Right kidney (tissue), 9 donors: ENCODE data around the gene ABCB8.

ENCODE experiments used
- DNase-seq: peaks from one replicate; pipeline ENCODE4 v3.0.0-alpha.2; 2016
- long read RNA-seq, 8 donors: transcript quantifications; one replicate each; lab custom pipeline, GENCODE V29; 2026

ABCB8 gene
- long read RNA-seq, donor 1, full-length matches to known transcripts: 1 of 1 reads
- long read RNA-seq, donor 1, partial matches to known transcripts: 0 of 1 reads
- long read RNA-seq, donor 1, other reads (novel, unspliced or antisense): 0 of 1 reads
- long read RNA-seq, donor 2, partial matches to known transcripts: 0 of 2 reads
- long read RNA-seq, donor 2, other reads (novel, unspliced or antisense): 0 of 2 reads
- long read RNA-seq, donor 3, full-length matches to known transcripts: 1 of 1 reads
- long read RNA-seq, donor 3, partial matches to known transcripts: 0 of 1 reads
- long read RNA-seq, donor 3, other reads (novel, unspliced or antisense): 0 of 1 reads
- long read RNA-seq, donor 4, full-length matches to known transcripts: 2 of 2 reads
- long read RNA-seq, donor 4, partial matches to known transcripts: 0 of 2 reads
- long read RNA-seq, donor 4, other reads (novel, unspliced or antisense): 0 of 2 reads
- long read RNA-seq, donor 5, full-length matches to known transcripts: 2 of 2 reads
- long read RNA-seq, donor 5, partial matches to known transcripts: 0 of 2 reads
- long read RNA-seq, donor 5, other reads (novel, unspliced or antisense): 0 of 2 reads
- long read RNA-seq, donor 6, full-length matches to known transcripts: 4 of 9 reads
- long read RNA-seq, donor 6, partial matches to known transcripts: 5 of 9 reads
- long read RNA-seq, donor 6, other reads (novel, unspliced or antisense): 0 of 9 reads
- long read RNA-seq, donor 7, full-length matches to known transcripts: 4 of 10 reads
- long read RNA-seq, donor 7, partial matches to known transcripts: 6 of 10 reads
- long read RNA-seq, donor 7, other reads (novel, unspliced or antisense): 0 of 10 reads
- long read RNA-seq, donor 8, full-length matches to known transcripts: 4 of 4 reads
- long read RNA-seq, donor 8, partial matches to known transcripts: 0 of 4 reads
- long read RNA-seq, donor 8, other reads (novel, unspliced or antisense): 0 of 4 reads

DNA sequence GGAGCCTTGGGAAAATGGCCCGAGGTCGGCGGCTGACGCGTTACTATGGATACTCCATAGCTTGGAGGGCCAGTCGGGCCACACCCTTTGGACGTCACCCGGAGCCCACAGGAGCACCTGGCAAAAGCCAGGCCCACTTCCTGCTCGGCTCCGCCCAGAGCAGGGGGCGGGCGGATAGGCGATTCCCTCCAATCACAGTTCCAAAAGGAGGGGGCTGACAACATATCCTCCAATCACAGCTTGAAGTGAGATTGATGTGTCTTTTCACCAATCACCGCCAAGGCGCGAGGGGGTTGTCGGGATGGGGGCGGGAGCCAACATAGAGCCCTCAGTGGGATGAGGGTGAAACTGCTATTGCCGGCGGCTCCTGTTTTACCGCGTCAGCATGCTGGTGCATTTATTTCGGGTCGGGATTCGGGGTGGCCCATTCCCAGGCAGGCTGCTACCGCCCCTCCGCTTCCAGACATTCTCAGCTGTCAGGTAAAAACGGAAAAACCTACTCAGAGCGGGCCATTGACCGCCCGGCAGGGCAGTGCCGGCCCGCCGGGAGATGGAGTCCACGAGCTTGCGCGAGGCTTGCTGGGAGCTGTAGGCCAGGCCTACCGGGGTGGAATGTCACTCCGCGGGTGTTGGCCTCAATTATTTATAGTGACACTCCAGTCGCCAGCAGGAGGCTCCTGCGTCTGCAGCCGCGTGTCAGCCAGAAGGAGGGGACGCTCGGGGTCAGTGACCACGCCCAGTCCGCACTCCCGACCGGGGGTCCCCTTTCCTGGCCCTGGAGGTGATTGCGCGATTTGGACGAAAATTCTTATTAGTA is at the start of gene ABCB8:
ABCB8 (plus strand) TSS at position 320 of the 817 bp plus-strand sequence; CDS start at position 386, 66 bp downstream.
- DNase-seq: peak; percentile 100

DNA sequence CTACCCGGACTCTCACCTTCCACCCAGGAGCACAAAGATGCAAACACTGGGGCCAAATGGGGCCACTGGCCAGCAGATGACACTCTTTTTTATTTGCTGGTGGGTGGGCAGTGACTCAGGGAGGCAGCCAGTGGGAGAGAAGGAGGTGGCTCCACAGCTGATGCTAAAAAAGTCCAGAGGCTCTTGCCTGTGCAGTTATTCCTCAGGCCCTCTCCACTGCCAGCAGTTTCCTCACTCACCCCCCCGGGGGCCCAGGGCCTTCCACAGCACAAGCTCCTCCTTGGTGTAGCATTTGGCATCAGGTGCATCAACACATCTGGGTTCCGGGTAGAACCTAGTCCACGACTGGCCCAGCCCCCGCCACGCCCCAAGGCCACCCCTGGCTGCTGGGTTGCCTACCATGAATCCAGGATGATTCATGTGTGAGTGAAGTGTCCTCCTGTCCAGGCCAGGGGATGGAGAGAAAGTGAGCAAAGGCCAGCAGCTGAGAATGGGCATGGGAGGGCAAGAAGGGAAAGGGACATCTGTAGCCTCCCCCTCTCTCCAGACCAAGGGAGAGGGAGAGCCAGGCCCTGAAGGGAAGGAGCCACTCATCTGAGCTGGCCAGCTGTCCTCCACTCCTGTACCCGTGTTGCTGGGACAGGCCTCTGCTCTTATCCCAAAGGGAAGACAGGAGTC is 48.4 kb upstream of the ABCB8 start:
- DNase-seq: peak; percentile 69

DNA sequence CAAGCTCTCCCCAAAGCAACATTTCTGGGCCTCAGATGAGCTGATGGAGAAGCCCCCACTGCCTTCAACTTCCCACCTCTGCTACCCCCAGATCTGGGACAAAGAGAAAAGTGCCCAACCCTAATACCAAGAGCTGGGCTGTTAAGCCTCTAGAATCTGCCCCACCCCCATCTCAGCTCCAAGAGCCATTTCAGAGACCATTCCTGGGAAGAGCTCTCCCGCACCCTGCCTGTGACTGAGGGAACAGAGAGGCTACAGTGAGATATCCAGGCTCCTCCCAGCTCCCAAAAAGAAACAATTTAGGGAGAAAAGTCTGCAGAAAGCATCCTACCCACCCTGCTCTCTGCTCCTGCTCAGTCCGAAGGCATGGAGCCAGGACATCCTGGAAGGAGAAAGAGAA is 47.6 kb upstream of the ABCB8 start:
- no peak for DNase-seq

DNA sequence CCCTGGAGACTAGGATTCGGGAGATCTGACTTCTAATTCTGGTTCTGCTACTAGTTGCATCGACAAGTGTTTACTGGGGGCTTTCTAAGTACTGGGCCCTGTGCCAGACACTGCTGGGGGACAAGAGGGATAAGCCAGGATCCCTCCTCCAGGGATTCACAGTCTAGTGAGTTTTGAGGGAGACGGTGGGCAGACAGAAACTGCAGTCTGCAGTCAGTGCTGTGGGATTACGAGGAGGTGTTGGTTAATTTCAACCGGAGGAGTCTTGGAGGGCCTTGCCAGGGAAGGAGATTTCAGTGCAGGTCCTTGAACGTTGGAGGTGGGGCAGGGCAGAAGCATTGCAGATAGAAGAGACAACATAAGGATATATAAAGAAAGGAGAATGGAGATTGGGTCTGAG is 46.6 kb upstream of the ABCB8 start:
- no peak for DNase-seq

DNA sequence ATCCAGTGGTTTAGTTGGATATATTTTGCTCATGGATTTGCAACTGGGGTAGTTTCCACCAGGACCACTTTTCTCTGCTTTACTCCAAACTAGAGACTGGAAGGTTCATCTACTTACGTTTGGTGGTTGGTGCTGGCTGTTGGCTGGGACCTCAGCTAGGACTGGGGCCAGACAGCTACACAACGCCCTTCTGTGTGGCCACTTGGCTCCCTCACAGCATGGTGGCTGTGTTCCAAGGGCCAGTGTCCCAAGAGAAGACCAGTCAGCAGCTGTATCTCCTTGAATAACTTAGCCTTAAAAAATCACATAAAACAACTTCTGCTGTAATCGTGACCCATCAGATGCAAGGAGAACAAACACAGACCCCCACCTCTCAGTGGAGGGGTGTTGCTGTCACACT is 45.9 kb upstream of the ABCB8 start:
- DNase-seq: no peak

DNA sequence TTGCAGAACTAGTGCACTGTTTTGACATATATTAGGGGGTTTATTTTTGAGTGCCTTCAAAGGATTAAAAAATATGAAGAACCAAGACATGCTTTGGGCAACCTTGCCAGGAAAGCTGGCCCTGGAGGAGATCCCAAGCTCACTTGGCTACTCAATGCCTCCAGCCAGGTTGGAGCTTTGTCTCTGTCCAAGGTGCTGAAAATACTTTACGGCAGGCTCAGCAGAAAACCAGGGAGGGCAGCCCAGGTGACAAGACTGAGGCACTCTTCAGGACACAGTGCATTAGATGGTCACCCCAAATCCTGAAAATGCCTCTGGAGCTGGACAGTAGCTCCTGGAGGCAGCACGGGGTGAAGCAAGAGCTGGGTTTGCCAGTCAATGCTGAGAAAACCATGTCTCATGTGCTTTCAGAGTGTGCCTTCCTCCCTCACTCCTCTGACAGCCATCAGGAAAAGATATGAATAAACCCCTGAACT is 44.3 kb upstream of the ABCB8 start:
- peak; percentile 51 for DNase-seq

DNA sequence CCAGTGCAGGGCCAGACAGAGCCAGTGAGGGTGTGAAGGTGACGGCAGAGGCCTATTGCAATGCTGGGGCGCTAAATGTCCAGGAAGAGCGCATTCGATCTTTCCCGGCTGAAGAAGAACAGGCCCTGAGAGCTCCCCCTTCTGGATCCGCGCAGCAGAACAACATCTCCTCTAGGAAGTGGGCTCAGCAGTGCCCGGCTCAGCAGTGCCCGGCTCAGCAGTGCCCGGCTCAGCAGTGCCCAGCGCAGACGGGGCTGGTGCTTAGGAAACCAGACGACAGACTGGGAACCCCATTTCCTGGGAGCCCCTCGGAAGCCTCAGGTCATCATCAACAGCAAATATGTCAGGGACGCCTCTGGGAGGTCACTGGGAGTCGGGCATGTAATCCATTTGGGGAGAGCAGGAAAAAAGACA is 42.1 kb upstream of the ABCB8 start:
- DNase-seq: peak; percentile 53

DNA sequence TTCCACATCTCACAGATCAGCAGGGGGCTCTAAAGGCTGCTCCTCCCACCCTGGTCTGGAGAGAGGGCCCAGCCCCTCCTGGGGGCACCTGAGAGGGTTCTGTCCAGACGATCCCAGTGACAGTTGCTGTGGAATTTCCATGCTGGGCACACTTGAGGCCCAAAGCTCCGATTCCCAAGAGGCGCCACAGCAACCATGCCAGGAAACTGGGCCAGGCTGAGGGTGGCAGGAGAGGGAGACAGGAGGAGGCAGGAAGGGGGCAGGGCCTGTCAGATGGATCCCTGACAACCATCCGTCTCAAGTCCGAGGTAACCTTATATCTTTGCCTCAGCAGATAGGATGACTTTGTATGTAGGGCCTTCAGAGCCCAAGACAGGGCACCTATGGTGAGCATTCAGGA is 41.7 kb upstream of the ABCB8 start:
- no peak for DNase-seq

DNA sequence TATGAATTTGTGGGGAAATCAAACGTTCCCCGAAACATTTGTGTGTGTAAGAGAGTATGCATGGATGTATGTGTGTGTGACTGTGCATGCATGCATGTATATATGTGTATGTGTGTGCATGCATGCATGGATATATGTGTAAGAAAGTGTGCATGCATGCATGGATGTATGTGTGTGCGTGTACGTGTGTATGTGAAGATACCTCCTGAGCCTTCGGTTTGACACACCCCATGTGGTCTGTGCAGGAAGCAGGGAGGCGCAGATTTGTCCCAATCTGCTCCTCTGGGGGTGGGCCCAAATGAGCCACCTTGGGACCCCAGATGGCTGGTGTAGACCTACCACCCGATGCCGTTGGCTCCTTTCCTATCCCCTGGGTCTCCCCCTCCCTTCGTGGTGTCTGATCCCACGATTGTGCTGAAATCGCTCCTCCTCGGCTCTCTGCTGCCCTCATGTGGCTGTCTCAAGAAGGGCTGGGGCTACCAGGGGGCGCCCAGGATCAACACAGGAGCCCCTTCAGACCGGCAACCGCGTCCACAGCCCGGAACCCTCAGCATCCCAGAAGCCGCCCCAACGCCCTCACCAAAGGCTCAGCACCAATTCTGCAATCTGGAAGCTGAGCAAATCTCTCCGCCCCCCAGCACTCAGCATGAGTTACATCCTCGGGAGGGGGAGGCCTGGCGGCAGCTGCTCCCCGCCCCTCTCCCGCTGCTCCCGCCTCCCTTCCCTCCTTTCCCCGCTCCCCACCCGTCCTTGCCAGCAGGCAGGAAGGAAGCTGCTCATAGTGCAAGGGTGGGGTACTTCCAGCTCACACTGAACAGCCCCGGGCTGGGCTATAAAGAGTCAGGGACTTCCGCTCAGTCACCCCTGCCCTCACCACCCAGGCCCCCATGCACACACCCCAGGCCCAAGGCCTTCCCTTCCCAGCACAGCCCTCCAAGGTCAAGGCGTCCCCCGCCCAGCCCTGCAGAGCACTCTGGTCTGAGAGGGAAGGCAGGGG is 39.7 kb upstream of the ABCB8 start:
- DNase-seq: peak; percentile 73

DNA sequence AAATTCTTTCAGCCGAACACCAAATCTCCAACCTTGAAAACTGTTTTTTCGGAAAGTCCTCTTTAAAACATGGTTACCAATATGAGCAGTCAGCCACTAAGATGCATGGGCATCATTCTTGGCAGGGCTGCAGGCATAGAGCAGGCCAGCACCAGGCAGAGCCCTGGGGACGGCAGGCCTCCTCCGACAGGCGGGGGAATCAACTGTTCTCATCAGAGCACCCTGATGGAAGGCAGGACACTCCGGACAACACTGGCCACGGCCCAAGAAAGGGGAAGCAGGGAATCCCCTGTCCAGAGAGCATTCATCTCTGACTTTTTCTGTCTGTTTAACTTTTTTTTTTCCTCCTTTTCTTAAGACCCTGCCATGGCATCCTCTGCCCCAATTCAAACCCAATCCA is 38.8 kb upstream of the ABCB8 start:
- no peak for DNase-seq

DNA sequence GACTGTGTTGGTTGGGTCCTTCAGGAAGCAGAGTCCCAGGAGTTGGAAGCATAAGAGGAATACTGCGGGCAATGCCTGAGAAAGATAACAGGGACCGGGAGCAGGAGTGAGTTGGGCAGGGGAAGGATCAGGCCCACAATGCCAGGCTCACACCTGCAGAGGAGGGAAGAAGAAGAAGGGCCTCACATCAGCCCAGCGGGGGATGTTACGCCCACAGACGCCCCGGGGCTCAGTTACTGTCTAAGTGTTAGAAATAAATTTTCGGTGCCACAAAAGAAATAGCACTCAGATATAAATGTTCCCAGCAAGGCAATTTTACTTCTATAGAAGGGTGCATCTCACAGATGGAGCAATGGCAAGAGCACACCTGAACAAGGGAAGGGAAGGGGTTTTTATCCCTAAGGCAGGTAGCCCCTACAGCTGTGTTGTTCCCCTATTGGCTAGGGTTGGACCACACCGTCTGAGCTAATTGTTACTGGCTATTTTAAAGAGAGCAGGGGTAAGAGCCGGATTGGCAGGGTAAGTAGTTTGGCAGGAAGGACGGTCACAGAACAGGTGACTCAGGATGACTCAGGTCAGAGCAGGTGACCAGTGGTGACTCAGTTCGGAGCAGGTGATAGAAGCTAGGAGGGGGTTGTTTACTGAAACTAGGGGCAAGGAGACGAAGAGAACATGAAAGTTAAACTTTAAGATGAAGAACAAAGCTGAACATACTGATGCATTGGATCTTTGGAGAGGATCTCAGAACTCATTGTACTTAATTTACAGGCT is 37.6 kb upstream of the ABCB8 start, which contains the start of gene NOS3:
NOS3 (plus strand) TSS at position 602 of the 771 bp plus-strand sequence. CDS start 2,787 bp downstream, outside the sequence.
- DNase-seq: no peak

DNA sequence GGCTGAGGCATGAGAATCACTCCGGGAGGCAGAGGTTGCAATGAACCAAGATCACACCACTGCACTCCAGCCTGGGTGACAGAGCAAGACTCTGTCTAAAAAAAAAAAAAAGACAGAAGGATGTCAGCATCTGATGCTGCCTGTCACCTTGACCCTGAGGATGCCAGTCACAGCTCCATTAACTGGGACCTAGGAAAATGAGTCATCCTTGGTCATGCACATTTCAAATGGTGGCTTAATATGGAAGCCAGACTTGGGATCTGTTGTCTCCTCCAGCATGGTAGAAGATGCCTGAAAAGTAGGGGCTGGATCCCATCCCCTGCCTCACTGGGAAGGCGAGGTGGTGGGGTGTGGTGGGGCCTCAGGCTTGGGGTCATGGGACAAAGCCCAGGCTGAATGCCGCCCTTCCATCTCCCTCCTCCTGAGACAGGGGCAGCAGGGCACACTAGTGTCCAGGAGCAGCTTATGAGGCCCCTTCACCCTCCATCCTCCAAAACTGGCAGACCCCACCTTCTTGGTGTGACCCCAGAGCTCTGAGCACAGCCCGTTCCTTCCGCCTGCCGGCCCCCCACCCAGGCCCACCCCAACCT is 36.1 kb upstream of the ABCB8 start:
- no peak for DNase-seq

DNA sequence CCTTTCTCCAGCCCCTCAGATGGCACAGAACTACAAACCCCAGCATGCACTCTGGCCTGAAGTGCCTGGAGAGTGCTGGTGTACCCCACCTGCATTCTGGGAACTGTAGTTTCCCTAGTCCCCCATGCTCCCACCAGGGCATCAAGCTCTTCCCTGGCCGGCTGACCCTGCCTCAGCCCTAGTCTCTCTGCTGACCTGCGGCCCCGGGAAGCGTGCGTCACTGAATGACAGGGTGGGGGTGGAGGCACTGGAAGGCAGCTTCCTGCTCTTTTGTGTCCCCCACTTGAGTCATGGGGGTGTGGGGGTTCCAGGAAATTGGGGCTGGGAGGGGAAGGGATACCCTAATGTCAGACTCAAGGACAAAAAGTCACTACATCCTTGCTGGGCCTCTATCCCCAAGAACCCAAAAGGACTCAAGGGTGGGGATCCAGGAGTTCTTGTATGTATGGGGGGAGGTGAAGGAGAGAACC is 35.4 kb upstream of the ABCB8 start:
- no peak for DNase-seq

DNA sequence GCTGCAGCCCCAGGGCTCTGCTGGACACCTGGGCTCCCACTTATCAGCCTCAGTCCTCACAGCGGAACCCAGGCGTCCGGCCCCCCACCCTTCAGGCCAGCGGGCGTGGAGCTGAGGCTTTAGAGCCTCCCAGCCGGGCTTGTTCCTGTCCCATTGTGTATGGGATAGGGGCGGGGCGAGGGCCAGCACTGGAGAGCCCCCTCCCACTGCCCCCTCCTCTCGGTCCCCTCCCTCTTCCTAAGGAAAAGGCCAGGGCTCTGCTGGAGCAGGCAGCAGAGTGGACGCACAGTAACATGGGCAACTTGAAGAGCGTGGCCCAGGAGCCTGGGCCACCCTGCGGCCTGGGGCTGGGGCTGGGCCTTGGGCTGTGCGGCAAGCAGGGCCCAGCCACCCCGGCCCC is 34.7 kb upstream of the ABCB8 start:
- DNase-seq: no peak

DNA sequence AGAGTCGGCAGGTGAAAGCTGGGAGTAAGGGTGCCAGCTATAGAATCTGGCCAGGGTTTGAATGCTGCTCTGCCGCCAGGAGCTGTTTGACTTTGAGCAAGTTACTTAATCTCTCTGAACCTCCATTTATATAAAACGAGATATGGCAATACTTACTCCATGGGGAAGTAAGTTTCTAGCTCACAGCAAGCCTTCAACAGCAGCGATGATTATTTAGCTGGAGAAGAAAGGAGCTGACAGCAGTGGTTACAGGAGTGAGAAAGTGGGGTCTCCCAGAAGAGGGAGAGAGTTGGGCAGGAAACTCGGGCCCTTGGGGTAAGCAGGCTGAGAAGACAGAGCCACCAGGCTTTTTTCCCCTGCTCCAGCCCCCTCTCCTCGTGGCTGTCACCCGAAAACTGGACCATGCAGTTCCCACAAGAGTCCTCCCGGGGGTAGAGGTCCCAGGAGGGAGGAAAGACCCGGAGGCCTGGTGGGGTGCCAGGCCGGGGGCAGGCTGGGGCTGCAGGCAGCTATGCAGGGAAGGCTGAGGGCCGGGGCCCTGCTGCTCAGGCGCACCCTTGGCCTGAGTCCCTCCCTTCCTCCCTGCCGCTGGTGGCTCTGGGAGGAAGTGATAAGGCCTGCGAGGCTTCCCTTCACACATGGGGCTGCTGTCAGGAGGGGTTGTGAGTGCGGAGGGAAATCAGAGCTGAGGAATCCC is 34.0 kb upstream of the ABCB8 start:
- no peak for DNase-seq

DNA sequence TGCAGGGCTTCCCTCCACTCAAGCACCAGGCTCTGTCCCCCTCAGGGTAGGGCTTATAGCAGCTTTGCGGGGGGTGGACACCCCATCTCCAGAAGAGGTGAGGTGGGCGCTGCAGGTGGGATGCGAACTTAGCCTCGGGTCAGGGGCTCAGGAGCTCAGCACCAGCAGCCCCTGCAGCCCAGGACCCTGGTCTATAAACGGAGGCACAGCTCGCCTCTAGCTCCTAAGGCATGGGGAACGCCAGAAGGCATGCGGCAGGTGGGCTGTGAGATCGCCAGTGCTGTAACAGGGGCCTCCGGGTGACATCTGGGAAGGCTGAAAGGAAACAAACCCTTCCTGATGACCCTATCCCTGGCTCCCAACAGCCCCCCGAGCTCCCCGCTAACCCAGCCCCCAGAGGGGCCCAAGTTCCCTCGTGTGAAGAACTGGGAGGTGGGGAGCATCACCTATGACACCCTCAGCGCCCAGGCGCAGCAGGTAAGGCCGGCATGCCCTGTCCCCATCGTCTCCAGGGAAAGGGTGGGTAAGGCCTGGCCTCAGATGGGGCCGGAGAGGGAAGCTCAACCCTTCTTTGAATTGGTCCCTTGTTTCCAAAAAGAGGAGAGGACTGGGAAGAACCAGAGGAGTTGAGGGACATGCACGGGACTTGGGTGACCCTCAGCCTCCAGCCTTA is 33.3 kb upstream of the ABCB8 start:
- no peak for DNase-seq

DNA sequence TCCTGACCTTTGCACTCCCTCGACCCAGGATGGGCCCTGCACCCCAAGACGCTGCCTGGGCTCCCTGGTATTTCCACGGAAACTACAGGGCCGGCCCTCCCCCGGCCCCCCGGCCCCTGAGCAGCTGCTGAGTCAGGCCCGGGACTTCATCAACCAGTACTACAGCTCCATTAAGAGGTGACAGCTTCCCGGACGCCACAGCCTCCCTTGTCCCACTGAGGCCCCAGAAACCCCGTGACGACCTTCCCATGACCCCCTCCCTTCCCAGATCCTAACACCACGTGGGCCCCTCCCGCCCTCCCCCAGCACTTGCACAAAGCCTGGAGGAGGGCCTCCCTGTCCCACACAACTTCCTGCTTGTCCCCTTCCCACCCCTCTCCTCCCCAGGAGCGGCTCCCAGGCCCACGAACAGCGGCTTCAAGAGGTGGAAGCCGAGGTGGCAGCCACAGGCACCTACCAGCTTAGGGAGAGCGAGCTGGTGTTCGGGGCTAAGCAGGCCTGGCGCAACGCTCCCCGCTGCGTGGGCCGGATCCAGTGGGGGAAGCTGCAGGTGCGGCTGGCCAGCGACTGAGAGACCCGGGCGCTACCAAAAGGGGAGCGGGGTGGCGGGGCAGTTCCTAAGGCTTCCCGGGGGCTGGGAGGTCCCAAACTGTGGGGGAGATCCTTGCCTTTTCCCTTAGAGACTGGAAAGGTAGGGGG is 31.7 kb upstream of the ABCB8 start:
- DNase-seq: no peak
